ENCODE measurements around the gene RBMX.
"Not testable (repeated sequence)": the region's sequence is repeated elsewhere in the genome, so short reads cannot be mapped to it uniquely, and the experiment has no call there.

The RBMX gene

DNA sequence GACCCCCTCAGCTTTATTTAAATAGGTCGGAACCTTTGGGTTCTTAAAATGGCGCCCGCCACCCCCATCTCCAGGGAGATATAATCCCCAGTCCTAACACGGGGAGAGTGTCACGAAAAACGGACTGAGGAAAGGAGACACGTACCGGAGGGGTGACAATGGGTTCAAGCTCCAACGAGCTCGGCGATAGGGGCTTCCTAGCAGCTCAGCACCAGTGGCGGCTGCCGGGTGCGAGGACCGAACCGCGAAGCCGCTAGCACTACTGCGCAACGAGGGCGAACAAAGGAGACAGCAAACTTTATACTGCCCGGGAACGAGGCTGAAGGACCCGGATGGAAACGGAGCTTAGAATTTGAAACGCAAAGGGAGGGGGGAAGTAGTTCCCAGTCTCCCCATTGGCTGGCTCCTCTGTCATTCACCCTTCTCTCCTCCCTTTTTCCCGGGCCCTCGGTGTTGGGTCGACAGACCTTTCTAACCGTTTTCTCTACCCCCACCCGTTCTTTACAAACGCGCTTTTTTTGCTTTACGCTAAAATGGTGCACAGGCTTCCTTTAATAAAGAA, at the start of gene RBMX:
RBMX (minus strand) TSS at position 274 of the 562 bp plus-strand sequence. CDS start 1,298 bp downstream, outside the sequence.
- Histone ChIP-seq H3K4me1 (ENCODE audit: control insufficient read depth, insufficient read depth, low read length) (no peaks in the 10 kb centered on the region), H3K27me3 (replicated peaks; ENCODE audit: control insufficient read depth, insufficient read depth, low read length) (no peaks in the 10 kb centered on the region), H3K9ac (ENCODE audit: low read length) (peak within 1 kb of the TSS; percentile 96), H3K9me3 (ENCODE audit: control insufficient read depth, low read length) (peaks cover 3% of the 10 kb centered on the region), H3K4me3 (ENCODE audit: low read length) (peak within 1 kb of the TSS; percentile 94), H3K36me3 (ENCODE audit: control insufficient read depth, insufficient read depth, low read length, severe bottlenecking) (peaks cover 26% of the 10 kb centered on the region)
- DNase-seq (ENCODE audit: low read depth): peak; percentile 94

DNA sequence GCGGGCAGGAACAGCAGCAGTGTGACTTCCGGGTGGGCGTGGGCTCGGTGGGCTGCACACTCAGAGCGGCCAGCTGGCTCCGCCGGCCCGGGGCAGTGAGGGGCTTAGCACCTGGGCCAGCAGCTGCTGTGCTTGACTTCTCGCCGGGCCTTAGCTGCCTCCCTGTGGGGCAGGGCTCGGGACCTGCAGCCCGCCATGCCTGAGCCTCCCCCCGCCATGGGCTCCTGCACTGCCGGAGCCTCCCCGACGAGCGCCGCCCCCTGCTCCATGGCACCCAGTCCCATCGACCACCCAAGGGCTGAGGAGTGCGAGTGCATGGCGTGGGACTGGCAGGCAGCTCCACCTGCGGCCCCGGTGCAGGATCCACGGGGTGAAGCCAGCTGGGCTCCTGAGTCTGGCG, 40.9 kb upstream of the RBMX start:
- not testable (repeated sequence) for H3K4me1 ChIP-seq (ENCODE audit: control insufficient read depth, insufficient read depth, low read length); H3K27me3 ChIP-seq (replicated peaks; ENCODE audit: control insufficient read depth, insufficient read depth, low read length); H3K9me3 ChIP-seq (ENCODE audit: control insufficient read depth, low read length); H3K4me3 ChIP-seq (ENCODE audit: low read length); H3K36me3 ChIP-seq (ENCODE audit: control insufficient read depth, insufficient read depth, low read length, severe bottlenecking); H3K9ac ChIP-seq (ENCODE audit: low read length); DNase-seq (ENCODE audit: low read depth)

DNA sequence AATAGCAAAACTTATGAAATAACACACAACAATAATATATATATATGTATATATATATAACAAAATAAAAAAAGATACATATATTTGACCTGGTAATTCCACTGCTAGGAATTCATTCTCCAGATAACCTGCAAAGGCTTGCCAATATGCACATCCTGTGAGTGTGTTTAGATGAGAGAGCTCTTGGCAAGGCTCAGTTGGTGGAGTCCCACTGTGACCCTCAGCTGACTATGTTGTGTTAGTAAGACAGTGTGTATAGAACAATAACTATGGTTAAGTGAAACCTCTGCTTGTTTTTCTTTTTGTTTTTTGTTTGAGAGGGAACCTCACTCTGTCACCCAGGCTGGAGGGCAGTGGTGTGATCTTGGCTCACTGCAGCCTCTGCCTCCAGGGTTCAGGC, 39.5 kb upstream of the RBMX start:
- Histone ChIP-seq H3K9ac (ENCODE audit: low read length) (no peak overlapping the region), H3K9me3 (ENCODE audit: control insufficient read depth, low read length) (no peaks in the 10 kb centered on the region), H3K36me3 (ENCODE audit: control insufficient read depth, insufficient read depth, low read length, severe bottlenecking) (no peaks in the 10 kb centered on the region), H3K4me3 (ENCODE audit: low read length) (no peak overlapping the region), H3K27me3 (replicated peaks; ENCODE audit: control insufficient read depth, insufficient read depth, low read length) (no peaks in the 10 kb centered on the region), H3K4me1 (ENCODE audit: control insufficient read depth, insufficient read depth, low read length) (no peaks in the 10 kb centered on the region)
- no peak for DNase-seq (ENCODE audit: low read depth)

DNA sequence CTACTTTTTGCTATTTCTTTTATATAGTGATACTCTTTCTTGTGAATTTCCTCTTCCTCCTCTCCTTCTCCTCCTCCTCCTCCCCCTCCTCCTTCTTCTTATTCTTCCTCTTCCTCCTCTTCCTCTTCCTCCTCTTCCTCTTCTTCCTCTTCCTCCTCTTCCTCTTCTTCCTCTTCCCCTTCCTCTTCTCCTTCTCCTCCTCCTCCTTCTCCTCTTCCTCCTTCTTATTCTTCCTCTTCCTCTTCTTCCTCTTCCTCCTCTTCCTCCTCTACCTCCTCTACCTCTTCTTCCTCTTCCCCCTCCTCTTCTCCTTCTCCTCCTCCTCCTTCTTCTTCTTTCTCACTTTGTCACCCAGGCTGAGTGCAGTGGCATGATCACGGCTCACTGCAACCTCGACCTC, 36.3 kb upstream of the RBMX start:
- no peak overlapping the region for H3K4me3 ChIP-seq (ENCODE audit: low read length)
- H3K9me3 ChIP-seq (ENCODE audit: control insufficient read depth, low read length): no peaks in the 10 kb centered on the region
- H3K27me3 ChIP-seq (replicated peaks; ENCODE audit: control insufficient read depth, insufficient read depth, low read length): no peaks in the 10 kb centered on the region
- no peaks in the 10 kb centered on the region for H3K36me3 ChIP-seq (ENCODE audit: control insufficient read depth, insufficient read depth, low read length, severe bottlenecking)
- no peak for DNase-seq (ENCODE audit: low read depth)
- no peak overlapping the region for H3K9ac ChIP-seq (ENCODE audit: low read length)
- H3K4me1 ChIP-seq (ENCODE audit: control insufficient read depth, insufficient read depth, low read length): no peaks in the 10 kb centered on the region

DNA sequence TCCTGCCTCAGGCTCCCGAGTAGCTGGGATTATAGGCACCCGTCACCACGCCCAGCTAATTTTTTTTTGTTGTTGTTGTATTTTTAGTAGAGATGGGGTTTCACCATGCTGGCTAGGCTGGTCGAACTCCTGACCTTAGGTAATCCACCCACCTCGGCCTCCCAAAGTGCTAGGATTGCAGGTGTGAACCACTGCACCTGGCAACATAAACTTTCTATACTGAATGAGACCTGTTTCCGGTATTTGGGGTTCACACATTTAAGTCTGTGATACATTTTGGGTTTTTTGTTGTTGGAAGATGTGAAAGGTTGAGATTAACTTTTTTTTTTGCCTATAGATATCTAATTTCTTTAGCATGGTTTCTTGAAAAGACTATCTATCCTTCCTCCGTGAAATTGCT, 31.1 kb upstream of the RBMX start:
- not testable (repeated sequence) for H3K4me1 ChIP-seq (ENCODE audit: control insufficient read depth, insufficient read depth, low read length); H3K9ac ChIP-seq (ENCODE audit: low read length); DNase-seq (ENCODE audit: low read depth); H3K36me3 ChIP-seq (ENCODE audit: control insufficient read depth, insufficient read depth, low read length, severe bottlenecking); H3K27me3 ChIP-seq (replicated peaks; ENCODE audit: control insufficient read depth, insufficient read depth, low read length); H3K4me3 ChIP-seq (ENCODE audit: low read length); H3K9me3 ChIP-seq (ENCODE audit: control insufficient read depth, low read length)

DNA sequence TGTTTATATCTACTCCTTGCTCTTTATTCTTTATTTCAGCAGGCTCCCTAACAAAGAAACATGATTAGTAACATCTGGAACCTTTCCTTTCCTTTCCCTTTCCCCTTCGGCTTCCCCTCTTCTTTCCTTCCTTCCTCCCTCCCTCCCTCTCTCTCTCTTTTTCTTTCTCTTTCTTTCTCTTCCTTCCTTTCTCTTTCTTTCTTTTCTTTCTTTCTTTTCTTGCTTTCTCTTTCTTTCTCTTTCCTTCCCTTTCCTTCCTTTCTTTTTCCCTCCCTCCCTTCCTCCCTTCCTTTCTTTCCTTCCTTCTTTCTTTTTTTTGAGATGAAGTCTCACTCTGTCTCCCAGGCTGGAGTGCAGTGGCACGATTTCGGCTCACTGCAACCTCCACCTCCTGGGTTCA, 30.7 kb upstream of the RBMX start:
- DNase-seq (ENCODE audit: low read depth): peak; percentile 8
- no peaks in the 10 kb centered on the region for H3K27me3 ChIP-seq (replicated peaks; ENCODE audit: control insufficient read depth, insufficient read depth, low read length)
- no peaks in the 10 kb centered on the region for H3K9me3 ChIP-seq (ENCODE audit: control insufficient read depth, low read length)
- no peaks in the 10 kb centered on the region for H3K36me3 ChIP-seq (ENCODE audit: control insufficient read depth, insufficient read depth, low read length, severe bottlenecking)
- H3K4me3 ChIP-seq (ENCODE audit: low read length): peak overlapping the region; percentile 88
- H3K4me1 ChIP-seq (ENCODE audit: control insufficient read depth, insufficient read depth, low read length): peaks cover 9% of the 10 kb centered on the region
- H3K9ac ChIP-seq (ENCODE audit: low read length): peak overlapping the region; percentile 51

DNA sequence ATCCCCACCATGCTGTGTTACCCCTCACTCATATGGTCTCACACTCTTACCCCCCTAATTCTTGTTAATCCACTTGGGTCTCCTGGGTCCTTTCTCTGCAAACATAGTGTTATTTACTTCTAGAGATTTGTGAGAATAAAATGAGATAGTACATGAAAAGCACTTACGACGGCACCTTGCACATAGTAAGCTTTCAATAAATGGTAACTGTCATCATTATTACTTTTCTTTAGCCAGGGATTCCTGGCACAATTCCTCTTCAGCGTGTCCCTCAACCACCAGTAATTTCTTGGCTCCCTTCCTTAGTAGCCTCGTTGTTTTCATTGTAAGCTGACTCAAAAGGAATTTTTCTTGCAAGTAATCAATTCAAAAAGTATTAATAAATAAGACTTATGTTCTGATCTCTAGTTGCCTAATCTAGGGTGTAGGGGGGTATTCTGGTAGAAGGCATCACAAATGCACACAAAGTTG, 30.1 kb upstream of the RBMX start:
- H3K4me3 ChIP-seq (ENCODE audit: low read length): peak overlapping the region; percentile 88
- peak; percentile 25 for DNase-seq (ENCODE audit: low read depth)
- peak overlapping the region; percentile 81 for H3K9ac ChIP-seq (ENCODE audit: low read length)

DNA sequence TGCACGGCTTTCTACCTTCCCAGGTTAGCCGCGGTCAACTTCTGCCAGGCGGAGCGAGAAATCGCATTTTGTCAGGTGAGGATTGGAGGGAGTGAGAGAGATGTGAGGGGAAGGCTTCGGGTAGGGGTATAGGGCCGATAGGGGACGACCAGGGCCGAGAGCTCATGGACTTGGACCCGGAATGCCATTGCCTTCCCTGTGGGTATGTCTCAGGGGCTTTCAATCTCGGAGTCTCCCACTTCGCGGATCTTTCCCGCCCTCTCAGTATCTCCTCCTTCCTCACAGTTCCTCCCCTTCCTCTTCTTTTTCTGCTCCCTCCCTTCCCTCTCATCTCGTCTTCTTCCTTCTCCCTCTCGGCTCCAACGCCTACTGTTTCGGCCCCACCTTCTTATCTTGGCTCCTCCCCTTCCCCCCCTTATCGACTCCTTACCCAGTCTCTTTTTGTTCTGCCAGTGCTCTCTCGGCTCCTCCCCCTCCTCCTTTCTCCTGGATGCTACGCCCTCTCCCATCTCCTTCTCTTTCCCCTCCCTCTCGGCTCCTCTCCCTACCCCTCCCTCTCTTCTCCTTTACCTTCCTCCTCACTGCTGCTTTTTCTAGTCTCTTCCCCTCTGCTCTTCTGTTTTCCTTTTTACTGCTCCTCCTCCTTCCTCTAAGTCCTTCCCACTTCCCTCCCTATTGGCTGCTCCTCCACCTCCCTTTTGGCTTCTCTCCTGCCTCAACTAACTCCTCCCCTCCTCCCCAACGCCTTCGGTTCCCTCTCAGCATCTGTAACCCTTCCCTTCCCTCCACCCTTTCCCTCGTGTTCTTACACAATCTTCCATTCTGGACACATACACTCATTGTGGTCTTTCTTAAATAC, 29.4 kb upstream of the RBMX start:
- peak overlapping the region; percentile 88 for H3K4me3 ChIP-seq (ENCODE audit: low read length)
- peak; percentile 91 for DNase-seq (ENCODE audit: low read depth)
- H3K9ac ChIP-seq (ENCODE audit: low read length): peak overlapping the region; percentile 81
- H3K9me3 ChIP-seq (ENCODE audit: control insufficient read depth, low read length): no peaks in the 10 kb centered on the region
- peaks cover 9% of the 10 kb centered on the region for H3K4me1 ChIP-seq (ENCODE audit: control insufficient read depth, insufficient read depth, low read length)
- no peaks in the 10 kb centered on the region for H3K36me3 ChIP-seq (ENCODE audit: control insufficient read depth, insufficient read depth, low read length, severe bottlenecking)
- no peaks in the 10 kb centered on the region for H3K27me3 ChIP-seq (replicated peaks; ENCODE audit: control insufficient read depth, insufficient read depth, low read length)

More for the DNA sequence above, 30.1 kb upstream of the RBMX start:
- Histone ChIP-seq H3K27me3 (replicated peaks; ENCODE audit: control insufficient read depth, insufficient read depth, low read length) (no peaks in the 10 kb centered on the region), H3K4me1 (ENCODE audit: control insufficient read depth, insufficient read depth, low read length) (peaks cover 9% of the 10 kb centered on the region), H3K36me3 (ENCODE audit: control insufficient read depth, insufficient read depth, low read length, severe bottlenecking) (no peaks in the 10 kb centered on the region), H3K9me3 (ENCODE audit: control insufficient read depth, low read length) (no peaks in the 10 kb centered on the region)

DNA sequence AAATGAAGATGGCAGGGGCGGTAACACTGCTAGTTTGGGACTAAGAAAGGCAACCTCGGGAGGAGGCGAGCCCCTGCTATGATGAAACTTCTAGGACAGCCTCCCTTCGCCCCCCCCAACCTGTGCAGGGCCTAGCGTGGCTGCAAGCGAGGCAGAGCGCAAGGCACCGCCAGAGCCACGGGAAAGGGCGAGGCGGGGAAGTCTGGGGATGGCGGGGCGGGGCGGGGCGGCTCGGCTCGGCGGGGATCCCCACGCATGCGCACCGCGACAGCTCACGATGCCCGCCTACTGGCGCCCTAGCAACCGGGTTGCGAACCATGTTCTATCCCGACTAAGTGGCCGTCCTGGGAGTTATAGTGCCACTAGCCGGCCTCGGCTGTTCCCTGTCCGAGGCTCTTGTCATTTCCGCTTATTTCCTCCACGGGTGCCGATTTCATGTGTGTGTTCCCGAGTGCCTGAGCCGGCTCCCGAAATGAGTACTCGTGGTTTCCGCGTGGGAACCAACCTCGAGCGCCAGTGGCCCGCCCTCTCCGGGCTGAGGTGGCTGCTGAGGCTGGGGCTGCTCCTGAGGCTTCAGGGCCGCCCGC, 28.7 kb upstream of the RBMX start:
- H3K4me3 ChIP-seq (ENCODE audit: low read length): peak overlapping the region; percentile 88
- no peaks in the 10 kb centered on the region for H3K27me3 ChIP-seq (replicated peaks; ENCODE audit: control insufficient read depth, insufficient read depth, low read length)
- peak overlapping the region; percentile 81 for H3K9ac ChIP-seq (ENCODE audit: low read length)
- H3K9me3 ChIP-seq (ENCODE audit: control insufficient read depth, low read length): no peaks in the 10 kb centered on the region
- peak; percentile 86 for DNase-seq (ENCODE audit: low read depth)
- no peaks in the 10 kb centered on the region for H3K36me3 ChIP-seq (ENCODE audit: control insufficient read depth, insufficient read depth, low read length, severe bottlenecking)
- peaks cover 9% of the 10 kb centered on the region for H3K4me1 ChIP-seq (ENCODE audit: control insufficient read depth, insufficient read depth, low read length)

DNA sequence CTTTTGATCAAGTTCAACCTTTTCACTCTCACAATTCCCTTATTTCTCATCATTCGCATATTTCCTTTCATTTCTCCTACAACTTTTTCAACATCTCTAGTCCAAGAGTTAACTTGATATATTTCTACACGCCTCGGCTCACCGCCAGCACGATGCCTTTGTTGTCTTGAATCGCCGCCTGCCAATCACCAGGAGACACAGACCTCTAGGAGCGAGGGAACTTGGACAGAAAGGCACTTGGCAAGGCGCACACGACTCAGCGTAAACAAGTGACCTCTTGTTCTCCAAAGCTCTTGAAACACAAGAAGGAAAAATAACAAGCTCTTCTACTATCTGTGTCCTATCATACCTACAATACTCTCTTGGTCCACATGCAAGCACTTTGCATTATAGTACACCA, 27.1 kb upstream of the RBMX start:
- Histone ChIP-seq H3K27me3 (replicated peaks; ENCODE audit: control insufficient read depth, insufficient read depth, low read length) (no peaks in the 10 kb centered on the region), H3K4me1 (ENCODE audit: control insufficient read depth, insufficient read depth, low read length) (peaks cover 9% of the 10 kb centered on the region), H3K36me3 (ENCODE audit: control insufficient read depth, insufficient read depth, low read length, severe bottlenecking) (no peaks in the 10 kb centered on the region), H3K4me3 (ENCODE audit: low read length) (no peak overlapping the region), H3K9me3 (ENCODE audit: control insufficient read depth, low read length) (no peaks in the 10 kb centered on the region), H3K9ac (ENCODE audit: low read length) (no peak overlapping the region)
- no peak for DNase-seq (ENCODE audit: low read depth)

DNA sequence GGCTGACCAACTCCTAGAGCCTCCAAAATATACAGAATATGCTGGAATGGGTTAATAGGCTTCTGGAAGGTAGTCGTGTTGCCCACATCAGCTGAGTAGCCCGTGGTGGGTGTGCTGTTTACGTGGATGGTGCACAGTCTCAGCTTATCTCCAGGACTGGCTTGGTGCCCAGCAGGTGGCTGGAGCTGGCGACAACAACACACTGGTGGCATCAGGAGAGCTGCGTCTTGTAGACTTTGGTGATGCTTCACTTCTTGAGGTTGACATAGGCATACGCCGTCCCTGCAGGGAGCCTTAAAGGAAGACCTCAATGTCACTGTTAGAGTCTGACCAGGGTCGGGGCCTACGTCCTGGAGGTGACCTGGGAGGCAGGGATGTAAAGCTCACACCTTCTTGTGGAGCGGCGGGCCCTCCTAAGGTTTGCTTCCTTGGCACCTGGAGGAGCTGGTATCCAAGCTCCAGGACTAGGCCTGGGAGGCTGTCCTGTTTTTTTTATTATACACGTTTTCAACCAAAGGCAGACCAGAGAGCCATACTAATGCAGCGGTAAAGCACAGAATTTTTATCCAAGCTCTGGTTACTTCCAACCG, 26.5 kb upstream of the RBMX start:
- H3K27me3 ChIP-seq (replicated peaks; ENCODE audit: control insufficient read depth, insufficient read depth, low read length): no peaks in the 10 kb centered on the region
- H3K4me3 ChIP-seq (ENCODE audit: low read length): no peak overlapping the region
- no peak for DNase-seq (ENCODE audit: low read depth)
- H3K4me1 ChIP-seq (ENCODE audit: control insufficient read depth, insufficient read depth, low read length): peaks cover 9% of the 10 kb centered on the region
- H3K9ac ChIP-seq (ENCODE audit: low read length): no peak overlapping the region
- no peaks in the 10 kb centered on the region for H3K36me3 ChIP-seq (ENCODE audit: control insufficient read depth, insufficient read depth, low read length, severe bottlenecking)
- no peaks in the 10 kb centered on the region for H3K9me3 ChIP-seq (ENCODE audit: control insufficient read depth, low read length)
